GM12878 (cell line): ENCODE measurements around the gene TRIM50.
"Not testable (repeated sequence)": the region's sequence is repeated elsewhere in the genome, so short reads cannot be mapped to it uniquely, and the experiment has no call there.

Experiments
- CREM ChIP-seq: IDR thresholded peaks from 2 replicates; pipeline ENCODE4 v1.6.1; 2014; ENCODE audit warnings: antibody characterized with exemption, low read depth
- CTCF ChIP-seq, 3 experiments: IDR thresholded peaks in 2 of 3; conservative IDR thresholded peaks in 1 of 3; 2 replicates each; pipeline ENCODE4 v1.5.1; 2011; ENCODE audit warnings: low read depth in 3 of 3, low read length in 3 of 3, mild to moderate bottlenecking in 3 of 3, control low read depth in 2 of 3, moderate library complexity in 2 of 3, inconsistent platforms in 1 of 3, mixed read lengths in 1 of 3; ENCODE audit not compliant: control insufficient read depth in 2 of 3, insufficient read depth in 1 of 3; ENCODE audit errors: extremely low read depth in 1 of 3
- FOXK2 ChIP-seq: fragments of 450-650 bp; IDR thresholded peaks from 2 replicates; pipeline ENCODE4 v1.6.1; 2017; ENCODE audit warnings: mild to moderate bottlenecking, moderate library complexity
- HDAC2 ChIP-seq: fragments of 200-600 bp; sonication (generic); IDR thresholded peaks from 2 replicates; pipeline ENCODE4 v1.6.1; 2017
- JUNB ChIP-seq: IDR thresholded peaks from 2 replicates; pipeline ENCODE4 v1.6.1; 2016; ENCODE audit warnings: antibody characterized with exemption, mild to moderate bottlenecking
- JUND ChIP-seq: IDR thresholded peaks from 2 replicates; pipeline ENCODE4 v1.6.1; 2012; ENCODE audit warnings: low read depth, mild to moderate bottlenecking, low read length, improper control_type of control experiment, moderate library complexity
- NRF1 ChIP-seq: conservative IDR thresholded peaks from 2 replicates; pipeline ENCODE4 v1.6.1; 2011; ENCODE audit warnings: mild to moderate bottlenecking, low read depth, low read length, improper control_type of control experiment
- POLR2A ChIP-seq: IDR thresholded peaks from 2 replicates; pipeline ENCODE4 v1.6.1; 2011; ENCODE audit warnings: low read depth, mild to moderate bottlenecking, low read length
- RCOR1 ChIP-seq: conservative IDR thresholded peaks from 2 replicates; pipeline ENCODE4 v1.6.1; 2012; ENCODE audit warnings: low read depth, low read length, improper control_type of control experiment
- TCF7 ChIP-seq: IDR thresholded peaks from 2 replicates; pipeline ENCODE4 v1.6.1; 2014; ENCODE audit warnings: antibody characterized with exemption, borderline replicate concordance
- YY1 ChIP-seq: IDR thresholded peaks from 2 replicates; pipeline ENCODE4 v1.6.1; 2011; ENCODE audit warnings: low read depth, mild to moderate bottlenecking, low read length
- ZNF622 ChIP-seq: fragments of 450-650 bp; IDR thresholded peaks from 2 replicates; pipeline ENCODE4 v1.6.1; 2017; ENCODE audit warnings: mild to moderate bottlenecking, inconsistent platforms

DNA sequence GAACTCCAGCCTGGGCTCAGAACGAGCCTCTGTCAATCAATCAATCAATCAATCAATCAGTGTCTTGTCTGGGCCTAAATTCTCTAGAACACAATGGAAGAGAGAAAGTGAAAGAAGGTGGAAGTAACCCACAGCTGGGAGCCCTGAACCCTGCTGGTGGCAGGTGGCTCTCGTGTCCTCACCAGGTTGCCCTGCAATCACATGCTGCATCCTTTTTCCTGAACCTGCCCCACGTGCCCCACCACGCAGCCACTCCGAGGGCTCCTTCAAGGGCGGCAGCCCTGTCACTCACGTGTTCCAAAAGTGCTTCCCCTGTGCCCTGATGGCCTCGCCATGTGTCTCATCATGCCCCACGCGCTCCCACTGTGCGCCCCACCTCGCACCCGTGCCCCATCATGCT is 433 bp downstream of the TRIM50 start:
- TF ChIP-seq CTCF (IDR thresholded peaks at IDR 0.05 in 2 of 3, conservative IDR thresholded peaks at IDR 0.05 in 1 of 3; ENCODE audit: control insufficient read depth in 2 of 3, extremely low read depth in 1 of 3, insufficient read depth in 1 of 3, low read depth in 3 of 3, low read length in 3 of 3); NRF1; TCF7; CREM; JUND; YY1; POLR2A; JUNB; HDAC2; FOXK2; ZNF622; RCOR1: not testable (repeated sequence)
